ENCODE measurements around the gene UBA3.

GRCh38 chr3:69012100-69012799, 67.9 kb downstream of the UBA3 start:
- TF ChIP-seq CTCF (conservative IDR thresholded peaks at IDR 0.05; ENCODE audit: low read depth, low read length) (no peak), EZH2 (IDR thresholded peaks at IDR 0.05; ENCODE audit: borderline replicate concordance, low read depth, low read length, poor library complexity, severe bottlenecking) (no peak)

Measured in A673 (cell line).